M059J (cell line): ENCODE measurements around the gene RBMXL3. TPM values are rescaled to one million over a fixed set of nuclear protein-coding genes. Genes with fewer than 3 reads are reported as not detected.

Experiments
- DNase-seq: peaks from one replicate; pipeline ENCODE4 v3.0.0-alpha.2; 2012; ENCODE audit warnings: low read depth
- total RNA-seq: library from RNA; depleted of rRNA; stranded (reverse); fragments of >200 nt; shearing (Covaris generic); gene quantifications from 2 replicates; pipeline ENCODE4 v1.2.3, GENCODE V29; 2014; rRNA removed

RBMXL3 gene
- total RNA-seq, 1 experiment from 2014 or later, result not detected

DNA sequence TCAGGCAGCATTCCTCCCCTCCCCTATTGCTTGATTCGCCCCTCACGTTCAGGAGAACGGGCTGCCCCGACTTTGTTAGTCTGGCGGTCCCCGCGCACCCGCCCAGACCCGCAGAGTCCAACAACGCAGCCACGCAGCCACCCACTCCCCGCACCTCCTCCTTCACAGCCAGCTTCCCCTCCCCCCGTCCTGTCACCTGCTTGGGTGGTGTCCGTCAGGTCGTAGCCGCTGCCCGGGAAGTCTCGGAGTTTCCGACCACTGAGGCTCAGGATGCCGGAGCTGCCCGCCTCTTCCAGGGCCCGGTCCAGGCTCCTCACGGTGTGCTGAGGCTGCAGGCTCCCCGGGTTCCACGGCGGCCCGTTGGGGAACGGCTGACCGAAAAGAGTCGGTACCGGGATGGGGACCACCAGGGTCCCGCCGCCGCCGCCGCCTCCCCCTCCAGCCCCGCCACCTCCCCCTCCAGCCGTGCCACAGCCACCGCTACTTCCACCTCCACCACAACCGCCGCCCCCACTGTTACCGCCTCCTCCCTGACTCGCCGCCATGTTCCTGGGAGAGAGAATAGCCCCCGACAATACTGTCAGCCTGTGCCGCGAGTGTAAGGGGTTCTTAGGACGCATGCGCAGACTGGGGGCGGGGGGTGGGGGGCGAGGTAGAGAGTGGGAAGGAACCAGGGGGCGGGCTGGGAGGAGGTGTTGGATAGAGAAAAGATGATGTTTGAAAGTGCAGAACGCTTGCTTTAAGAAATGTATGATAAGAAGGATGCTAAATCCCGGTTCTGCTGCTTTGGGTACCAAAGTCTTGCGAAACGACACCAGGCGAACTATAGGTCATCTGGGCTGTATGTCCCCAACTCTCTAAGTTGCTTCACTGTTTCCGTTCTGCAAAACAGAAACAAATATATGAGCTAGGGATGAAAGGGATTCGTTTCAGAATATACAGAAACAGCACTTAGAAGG lies 44.6 kb downstream of the RBMXL3 start, which contains the start of gene LRCH2:
LRCH2 (minus strand) TSS at position 600 of the 959 bp plus-strand sequence; CDS start at position 545, 55 bp downstream.
- peak; percentile 56 for DNase-seq

- DNase-seq, result no peak
These were observed 45.3 kb downstream of the RBMXL3 start for GRCh38 chrX:115234461-115234860.

- DNase-seq, result no peak
These were observed 47.4 kb downstream of the RBMXL3 start for GRCh38 chrX:115236560-115236959.

DNA sequence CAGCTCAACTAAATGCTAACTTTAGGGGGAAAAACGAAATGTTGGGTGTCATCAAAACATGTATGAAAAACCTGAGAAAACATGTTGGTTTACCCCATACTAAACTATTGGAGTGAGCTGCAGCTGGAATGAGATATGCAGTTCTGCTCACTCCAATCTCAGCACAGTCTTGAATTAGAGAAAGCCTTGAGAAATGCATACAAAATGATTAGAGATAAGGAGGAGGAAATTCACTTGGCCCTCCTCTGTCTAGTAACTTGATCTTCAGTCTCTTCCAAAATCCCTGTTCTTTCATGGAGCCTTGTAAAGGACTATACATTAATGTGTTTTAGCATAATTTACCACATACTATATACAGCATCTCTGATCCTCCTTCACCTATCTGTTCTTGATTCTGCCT lies 47.8 kb downstream of the RBMXL3 start:
- DNase-seq, result no peak

Other genes with a start within 250 kb of the RBMXL3 start
- 143 and 152 TPM in 2 replicates for gene IL13RA2, start 171.8 kb upstream of the RBMXL3 start, total RNA-seq
- gene LRCH2, start 44.7 kb downstream of the RBMXL3 start, total RNA-seq, result 8.7 and 15.8 TPM in 2 replicates
- gene LUZP4, start 100.3 kb downstream of the RBMXL3 start, total RNA-seq, result not detected in 2 replicates